GM21423 (cell line): ENCODE measurements around the gene FNDC3A.
"Not testable (repeated sequence)": the region's sequence is repeated elsewhere in the genome, so short reads cannot be mapped to it uniquely, and the experiment has no call there.

Experiments used
- ATAC-seq: cut with Tn5 transposase; IDR thresholded peaks from one replicate; pipeline ENCODE4 v1.9.1; 2021; ENCODE audit warnings: mild to moderate bottlenecking, moderate library complexity; ENCODE audit not compliant: unreplicated experiment

Gene FNDC3A

DNA sequence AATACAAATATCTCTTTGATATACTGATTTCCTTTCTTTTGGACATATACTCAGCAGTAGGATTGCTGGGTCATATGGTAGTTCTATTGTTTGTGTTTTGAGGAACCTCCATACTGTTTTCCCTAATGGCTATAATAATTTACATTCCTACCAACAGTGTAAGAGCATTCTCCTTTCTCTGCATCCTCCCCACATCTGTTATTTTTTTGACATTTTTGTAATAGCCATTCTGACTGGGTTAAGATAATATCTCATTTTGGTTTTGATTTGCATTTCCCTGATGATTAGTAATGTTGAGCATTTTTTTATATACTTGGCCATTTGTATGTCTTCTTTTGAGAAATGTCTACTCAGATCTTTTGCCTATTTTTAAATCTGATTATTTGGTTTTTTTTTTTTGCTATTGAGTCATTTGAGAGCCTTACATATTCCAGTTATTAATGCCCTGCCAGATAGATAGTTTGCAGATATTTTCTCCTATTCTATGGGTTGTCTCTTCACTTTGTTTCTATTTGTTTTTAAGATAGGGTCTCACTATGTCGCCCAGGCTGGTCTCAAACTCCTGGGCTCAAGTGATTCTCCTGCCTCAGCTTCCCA is 95.7 kb downstream of the FNDC3A start:
- no peak for ATAC-seq

DNA sequence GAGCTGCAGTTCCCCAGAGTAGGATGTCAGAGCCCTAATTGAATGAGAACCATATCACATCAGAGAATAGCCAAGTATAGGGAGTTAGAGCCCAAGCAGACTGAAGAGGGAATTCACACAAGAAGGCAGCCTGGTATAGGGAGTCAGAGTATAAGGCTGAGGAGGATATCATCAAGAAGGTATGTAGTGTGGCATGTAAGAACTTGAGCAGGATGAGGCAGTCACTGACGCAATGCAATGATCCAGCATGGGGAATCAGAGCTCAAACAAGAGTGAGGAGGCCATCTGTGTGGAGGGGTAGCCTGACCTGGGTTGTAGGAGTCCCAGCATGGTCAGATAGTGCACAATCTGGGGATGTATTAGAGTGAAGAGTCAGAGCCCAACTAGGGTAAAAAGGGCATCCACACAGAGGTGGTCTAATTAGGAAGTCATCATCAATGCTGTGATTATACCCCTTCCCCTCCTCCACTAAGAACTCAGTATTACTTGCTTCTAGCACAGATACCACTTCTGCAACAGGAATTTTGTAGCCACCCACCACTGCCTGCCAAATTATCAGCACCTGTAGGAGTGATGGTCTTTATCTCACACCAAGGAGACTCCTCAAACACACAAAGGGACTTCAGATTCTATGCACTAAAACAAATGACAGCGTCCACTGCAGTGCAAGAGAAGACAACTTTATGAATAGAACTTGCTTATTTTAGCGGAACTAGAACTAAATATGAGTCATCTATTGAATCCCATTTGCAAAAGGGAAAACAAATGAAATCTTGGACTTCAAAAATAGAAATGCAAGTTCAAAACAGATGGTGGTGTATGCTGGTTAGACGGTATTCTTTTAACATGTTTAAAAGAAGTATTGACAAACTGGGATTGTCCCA is 107.2 kb downstream of the FNDC3A start:
- ATAC-seq = no peak

DNA sequence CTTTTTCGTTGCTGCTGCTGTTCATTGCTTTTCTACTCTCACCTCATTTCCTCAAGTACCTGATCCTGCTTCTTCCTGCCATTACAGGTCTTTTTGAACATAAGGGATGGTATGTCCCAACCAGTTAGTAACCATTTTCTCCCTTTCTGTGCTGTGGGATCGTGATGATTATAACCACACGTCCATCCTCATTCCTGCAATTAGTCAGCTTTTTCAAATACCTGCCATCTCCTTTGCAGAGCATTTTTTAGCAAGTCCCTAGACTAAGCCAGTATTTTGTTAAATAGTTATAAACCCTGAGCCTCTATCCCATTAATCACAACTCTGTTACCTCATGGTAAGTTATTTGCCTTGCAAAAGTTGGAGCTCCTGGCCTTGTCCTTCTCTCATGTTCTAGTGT is 109.2 kb downstream of the FNDC3A start:
- ATAC-seq = no peak

DNA sequence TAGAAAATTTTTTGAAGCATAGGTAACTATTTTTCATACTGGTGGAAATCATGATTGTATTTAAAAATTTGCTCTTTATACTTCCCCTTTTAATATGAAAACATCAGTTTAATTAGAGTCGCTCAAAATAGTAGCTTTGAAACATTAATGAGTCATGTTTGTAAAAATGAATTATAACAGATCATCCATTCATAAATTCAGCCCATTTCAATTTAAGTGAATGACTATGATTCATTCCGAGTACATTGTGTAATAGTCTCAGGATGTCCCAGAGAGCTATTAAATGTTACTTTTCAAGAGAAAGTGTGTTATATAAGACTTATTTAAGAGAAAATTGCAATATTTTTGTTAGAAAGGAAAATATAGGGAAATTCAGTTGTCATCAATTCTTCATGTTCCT is 111.0 kb downstream of the FNDC3A start:
- no peak for ATAC-seq

DNA sequence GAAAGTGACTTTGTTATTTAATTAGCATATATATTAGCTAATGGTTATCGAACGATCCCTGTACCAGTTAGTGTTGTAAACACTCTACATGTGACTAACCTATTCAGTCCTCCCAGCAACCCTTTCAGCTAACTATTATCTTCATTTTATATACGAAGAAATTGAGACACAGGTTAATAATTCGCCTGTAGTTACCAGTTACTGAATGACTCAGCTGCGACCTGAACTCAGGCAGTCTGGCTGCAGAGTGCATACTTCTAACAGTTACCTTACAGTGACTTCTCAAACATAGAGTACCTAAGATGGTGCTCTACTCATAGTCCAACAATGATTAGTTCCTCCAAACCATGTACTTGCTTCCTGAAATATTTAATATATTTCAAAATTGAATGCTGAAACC is 117.7 kb downstream of the FNDC3A start:
- no peak for ATAC-seq

GRCh38 chr13:49097374-49097773 is 121.7 kb downstream of the FNDC3A start:
- ATAC-seq = no peak

- ATAC-seq = no peak
Observed at GRCh38 chr13:49098198-49098597, 122.5 kb downstream of the FNDC3A start.

DNA sequence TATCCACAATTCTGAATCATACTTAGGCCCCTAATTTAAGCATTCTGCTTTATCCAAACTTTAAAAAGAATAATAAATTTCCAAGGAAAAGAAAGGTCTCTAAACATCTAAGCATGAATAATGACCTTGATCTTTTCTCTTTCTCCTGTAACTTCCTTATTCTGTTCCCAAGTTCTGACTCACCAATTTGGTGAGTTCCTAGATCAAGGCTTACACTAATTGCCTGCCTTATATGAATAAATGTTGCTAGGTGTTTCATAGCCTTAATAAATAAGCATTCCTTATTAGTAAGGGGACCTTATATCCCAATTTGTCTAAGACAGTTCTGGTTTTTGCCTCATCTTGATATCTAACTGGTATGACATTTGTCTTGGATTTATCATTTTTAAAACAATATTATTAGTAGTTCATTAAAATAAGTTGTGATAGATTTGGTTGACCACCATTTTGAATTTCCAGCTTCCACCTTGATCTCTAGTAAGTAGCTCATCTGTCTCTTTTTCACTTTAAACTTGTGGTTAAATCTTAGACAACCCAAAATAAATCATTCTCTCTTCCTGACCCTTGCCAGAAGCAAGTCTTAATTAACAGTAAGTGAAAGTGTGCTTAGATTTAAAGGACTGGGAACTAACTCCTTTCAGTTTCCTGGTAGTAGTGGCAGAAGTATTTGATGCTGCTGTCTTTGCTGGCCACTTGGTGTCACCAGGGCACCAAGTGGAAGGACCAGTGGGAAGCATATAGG is 123.2 kb downstream of the FNDC3A start:
- ATAC-seq = no peak

GRCh38 chr13:49099513-49099877 is 123.8 kb downstream of the FNDC3A start:
- no peak for ATAC-seq

GRCh38 chr13:49100637-49101570 is 125.2 kb downstream of the FNDC3A start:
- ATAC-seq = no peak

DNA sequence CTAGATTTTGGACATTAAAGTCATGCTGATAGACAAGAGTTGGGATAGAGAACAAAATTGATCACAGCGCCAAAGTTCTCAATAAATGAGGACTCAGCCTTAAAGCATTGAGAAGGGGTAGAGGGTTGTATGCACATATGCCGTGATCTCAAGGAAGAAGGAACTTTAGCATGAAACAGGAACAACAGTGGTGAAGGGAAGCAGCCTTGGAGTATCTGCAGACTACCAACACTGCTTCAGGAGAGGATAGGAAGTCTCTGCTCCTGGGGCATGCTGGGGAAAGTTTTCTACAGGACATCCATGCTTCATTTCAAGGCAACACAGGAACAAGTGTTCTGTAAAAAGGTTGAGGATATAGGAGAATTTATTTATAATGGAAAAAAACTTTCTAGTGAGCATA is 132.5 kb downstream of the FNDC3A start:
- ATAC-seq = no peak

- ATAC-seq = peak; percentile 67
Observed at GRCh38 chr13:49110122-49110912, 134.6 kb downstream of the FNDC3A start.

- no peak for ATAC-seq
Observed at GRCh38 chr13:49110913-49111170, 135.1 kb downstream of the FNDC3A start.

GRCh38 chr13:49112782-49113525 is 137.2 kb downstream of the FNDC3A start:
- ATAC-seq = no peak

DNA sequence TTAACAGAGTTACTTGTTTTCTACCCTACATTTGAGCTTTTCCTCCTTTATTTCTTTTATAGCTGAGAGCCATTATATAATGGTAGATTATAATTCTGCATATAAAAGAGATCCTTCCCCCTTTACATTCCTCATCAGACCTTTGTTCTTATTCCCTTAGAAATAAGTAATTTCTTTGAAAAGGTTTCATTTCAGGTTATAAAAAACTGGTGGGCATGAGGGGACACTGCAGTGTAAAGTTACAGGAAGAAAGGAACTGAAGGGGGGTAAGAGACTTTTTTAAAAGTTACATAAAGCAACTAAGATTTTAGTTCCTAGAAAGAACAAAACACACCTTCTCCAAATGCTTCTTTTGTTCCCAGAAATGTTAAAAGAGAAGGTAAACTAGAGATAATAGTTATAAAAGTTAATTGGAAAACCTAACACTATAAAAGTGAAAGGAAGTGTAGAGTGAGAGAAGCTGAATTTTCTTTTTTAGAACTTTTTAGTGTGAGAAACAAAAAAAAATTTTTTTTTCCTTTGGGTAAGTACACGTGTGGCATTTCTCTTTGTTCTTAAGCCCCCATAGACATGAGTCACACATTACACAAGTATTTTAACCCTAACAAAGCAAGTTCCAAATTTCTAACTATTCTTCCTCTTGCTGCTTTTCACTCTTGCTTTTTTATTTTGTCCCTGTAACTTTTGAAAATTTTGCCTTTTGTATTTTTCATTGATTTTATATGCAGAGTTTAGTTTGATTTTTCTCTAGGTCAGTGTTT is 138.0 kb downstream of the FNDC3A start:
- no peak for ATAC-seq

DNA sequence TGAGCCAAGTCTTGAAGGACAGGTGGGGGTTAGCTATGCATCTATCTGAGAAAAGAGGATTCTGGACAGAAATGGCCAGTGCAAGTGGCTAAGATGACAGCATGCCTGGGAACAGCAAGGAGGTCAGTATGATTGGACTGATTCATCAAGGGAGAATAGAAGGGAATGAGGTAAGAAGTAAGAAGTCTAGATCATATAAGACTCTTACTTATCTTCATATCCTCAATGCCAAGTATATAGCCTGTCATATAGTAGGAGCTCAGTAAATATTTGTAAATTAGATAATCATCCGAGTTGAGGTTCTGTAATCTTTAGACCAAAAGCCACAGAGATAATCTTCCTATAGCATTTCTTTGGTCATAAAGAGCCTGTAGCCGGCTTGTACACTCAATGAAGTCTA is 141.2 kb downstream of the FNDC3A start:
- no peak for ATAC-seq

DNA sequence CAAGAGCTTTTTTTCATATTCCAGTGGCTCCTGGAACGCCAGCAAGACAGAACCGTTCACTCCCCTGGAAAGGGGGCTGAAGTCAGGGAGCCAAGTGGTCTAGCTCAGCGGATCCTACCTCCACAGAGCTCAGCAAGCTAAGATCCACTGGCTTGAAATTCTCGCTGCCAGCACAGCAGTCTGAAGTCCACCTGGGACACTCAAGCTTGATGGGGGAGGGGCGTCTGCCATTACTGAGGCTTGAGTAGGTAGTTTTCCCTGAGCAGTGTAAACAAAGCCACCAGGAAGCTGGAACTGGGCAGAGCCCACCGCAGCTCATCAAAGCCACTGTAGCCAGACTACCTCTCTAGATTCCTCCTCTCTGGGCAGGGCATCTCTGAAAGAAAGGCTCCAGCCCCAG is 142.7 kb downstream of the FNDC3A start:
- ATAC-seq = not testable (repeated sequence)

GRCh38 chr13:49124693-49125304 is 149.1 kb downstream of the FNDC3A start:
- ATAC-seq = no peak
